SK-N-SH (cell line): ENCODE results near the gene APOLD1. TPM values are rescaled to one million over a fixed set of nuclear protein-coding genes. Genes with fewer than 3 reads are reported as not detected.
"Not testable (repeated sequence)": the region's sequence is repeated elsewhere in the genome, so short reads cannot be mapped to it uniquely, and the experiment has no call there.

ENCODE experiments used
- CTCF ChIA-PET: fragments of 300-600, 350-600 bp; formaldehyde crosslinking; extraction: SDS; loops from one replicate; lab custom pipeline; 2021; lab: Yijun Ruan, JAX
- POLR2A ChIA-PET: fragments of 350-600 bp; sonication (Branson Sonifier 250); formaldehyde crosslinking; extraction: SDS; loops from one replicate; lab custom pipeline; 2020; ENCODE audit warnings: antibody characterized with exemption, inconsistent platforms; lab: Yijun Ruan, JAX
- DNase-seq: peaks from one replicate; pipeline ENCODE4 v3.0.0; 2012
- H2AFZ ChIP-seq: fragments of 200-600 bp; sonication (generic); 2 replicates; pipeline ENCODE4 v1.8.1; 2016; ENCODE audit warnings: antibody characterized with exemption, mild to moderate bottlenecking, low read depth
- H3F3A ChIP-seq: fragments of 200-600 bp; sonication (generic); replicated peaks from 2 replicates; pipeline ENCODE3; 2016; ENCODE audit warnings: antibody characterized with exemption, mild to moderate bottlenecking; ENCODE audit not compliant: insufficient read depth
- H3K27ac ChIP-seq, 2 experiments: fragments of 200-500 bp in 1 of 2; fragments of 200-600 bp in 1 of 2; sonication (Bioruptor generic) in 1 of 2; sonication (generic), shearing (Covaris generic) in 1 of 2; 2 replicates each; pipeline versions ENCODE4 v1.5.1 to v1.6.1; 2014 to 2016; ENCODE audit warnings: low read depth in 2 of 2, inconsistent platforms in 1 of 2, low read length in 1 of 2, mild to moderate bottlenecking in 1 of 2, mixed read lengths in 1 of 2
- H3K27me3 ChIP-seq: fragments of 200-600 bp; sonication (generic), shearing (Covaris generic); 2 replicates; pipeline ENCODE4 v1.6.1; 2016; ENCODE audit warnings: mixed run types; ENCODE audit not compliant: insufficient read depth
- H3K36me3 ChIP-seq, 2 experiments: fragments of 200-500 bp in 1 of 2; fragments of 200-600 bp in 1 of 2; sonication (Bioruptor generic) in 1 of 2; sonication (generic) in 1 of 2; replicated peaks in 1 of 2; 2 replicates each; pipeline versions ENCODE3 to v1.5.1; 2014 to 2016; ENCODE audit warnings: low read length in 1 of 2, mild to moderate bottlenecking in 1 of 2; ENCODE audit not compliant: insufficient read depth in 2 of 2, control insufficient read depth in 1 of 2
- H3K4me1 ChIP-seq, 2 experiments: fragments of 200-500 bp in 1 of 2; fragments of 200-600 bp in 1 of 2; sonication (Bioruptor generic) in 1 of 2; sonication (generic), shearing (Covaris generic) in 1 of 2; 2 replicates each; pipeline versions ENCODE4 v1.5.1 to v1.6.1; 2014 to 2016; ENCODE audit warnings: low read depth in 1 of 2, low read length in 1 of 2, mixed run types in 1 of 2; ENCODE audit not compliant: insufficient read depth in 2 of 2, control insufficient read depth in 1 of 2
- H3K4me2 ChIP-seq: fragments of 200-600 bp; sonication (generic), shearing (Covaris generic); 2 replicates; pipeline ENCODE4 v1.6.1; 2017; ENCODE audit warnings: mixed run types
- H3K4me3 ChIP-seq, 2 experiments: fragments of 200-500 bp in 1 of 2; fragments of 200-600 bp in 1 of 2; sonication (Bioruptor generic) in 1 of 2; sonication (generic), shearing (Covaris generic) in 1 of 2; 2 replicates each; pipeline versions ENCODE4 v1.5.1 to v1.8.1; 2014 to 2016; ENCODE audit warnings: low read depth in 2 of 2, inconsistent platforms in 1 of 2, low read length in 1 of 2, mild to moderate bottlenecking in 1 of 2, mixed read lengths in 1 of 2, moderate library complexity in 1 of 2
- H3K79me2 ChIP-seq: fragments of 200-600 bp; sonication (generic); 2 replicates; pipeline ENCODE4 v1.8.1; 2017; ENCODE audit warnings: mild to moderate bottlenecking; ENCODE audit not compliant: insufficient read depth
- H3K9ac ChIP-seq: fragments of 200-600 bp; sonication (generic); 2 replicates; pipeline ENCODE4 v1.6.1; 2017; ENCODE audit warnings: mixed run types
- H3K9me2 ChIP-seq: fragments of 200-600 bp; sonication (generic); 2 replicates; pipeline ENCODE4 v1.6.1; 2017; ENCODE audit warnings: mixed run types
- H3K9me3 ChIP-seq: fragments of 200-600 bp; sonication (generic); 2 replicates; pipeline ENCODE4 v1.6.1; 2017; ENCODE audit warnings: mixed run types, mild to moderate bottlenecking, moderate library complexity
- H4K20me1 ChIP-seq: fragments of 200-600 bp; sonication (generic); 2 replicates; pipeline ENCODE4 v1.6.1; 2017; ENCODE audit warnings: mild to moderate bottlenecking, mixed run types; ENCODE audit not compliant: insufficient read depth
- JUND ChIP-seq: IDR thresholded peaks from 2 replicates; pipeline ENCODE4 v1.4.0; 2012
- NFIC ChIP-seq: IDR thresholded peaks from 2 replicates; pipeline ENCODE4 v1.4.0; 2012; ENCODE audit warnings: borderline replicate concordance
- RXRA ChIP-seq: IDR thresholded peaks from 2 replicates; pipeline ENCODE4 v1.4.0; 2012; ENCODE audit warnings: low read depth, mild to moderate bottlenecking, borderline replicate concordance
- SIN3A ChIP-seq: IDR thresholded peaks from 2 replicates; pipeline ENCODE4 v1.6.1; 2012; ENCODE audit warnings: low read depth, mild to moderate bottlenecking, low read length, moderate library complexity, borderline replicate concordance
- TCF12 ChIP-seq: IDR thresholded peaks from 2 replicates; pipeline ENCODE4 v1.4.0; 2012
- TEAD4 ChIP-seq: IDR thresholded peaks from 2 replicates; pipeline ENCODE4 v1.4.0; 2012; ENCODE audit warnings: mild to moderate bottlenecking, borderline replicate concordance; ENCODE audit not compliant: insufficient read depth
- YY1 ChIP-seq: IDR thresholded peaks from 2 replicates; pipeline ENCODE4 v1.4.0; 2012; ENCODE audit warnings: low read depth, mild to moderate bottlenecking
- ZBTB33 ChIP-seq: IDR thresholded peaks from 2 replicates; pipeline ENCODE4 v1.4.0; 2012; ENCODE audit warnings: low read depth, borderline replicate concordance
- WGBS: methylation state at CpG from one replicate; pipeline ENCODE4 v1.1.6; 2017; ENCODE audit warnings: low lambda C conversion rate; 5-methylcytosine and 5-hydroxymethylcytosine counted together
- polyA plus RNA-seq, 3 experiments: library from polyadenylated mRNA; depleted of rRNA; stranded (reverse); fragments of >200 nt; gene quantifications; 2 replicates each; pipeline ENCODE4 v1.2.3, GENCODE V29; 2012
- TF ChIP-seq, protein P1 (sequence below): fragments of 200-600 bp; sonication (generic); IDR thresholded peaks from 2 replicates; pipeline ENCODE4 v1.6.1; 2017; ENCODE audit warnings: antibody characterized with exemption, mild to moderate bottlenecking, moderate library complexity
- TF ChIP-seq, protein P2 (sequence below): IDR thresholded peaks from 2 replicates; pipeline ENCODE4 v1.4.0; 2012; ENCODE audit warnings: low read depth
- TF ChIP-seq, protein P3 (sequence below): IDR thresholded peaks from 2 replicates; pipeline ENCODE4; 2012

APOLD1 gene
- polyA plus RNA-seq, 1 of the 3 experiments (the other 2 are of a cell fraction), result 1.7 TPM

DNA sequence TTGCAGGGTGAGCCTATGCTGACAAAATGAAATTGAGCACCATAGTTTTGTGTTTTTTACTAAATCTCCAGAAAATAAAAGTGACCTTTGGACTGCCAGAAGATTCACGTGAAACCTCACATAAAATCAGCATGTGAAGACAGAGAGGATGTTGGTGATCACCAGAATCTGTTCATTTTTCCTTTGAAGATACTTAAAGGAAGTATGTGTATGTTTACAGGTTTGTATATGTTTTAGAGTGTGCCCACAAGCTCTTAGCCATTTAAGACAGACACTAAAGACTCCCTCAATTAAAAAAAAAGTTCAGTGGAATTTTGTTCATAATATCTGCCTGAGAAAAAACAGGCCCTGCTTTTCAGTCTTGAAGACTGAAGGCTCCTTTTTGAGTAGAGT, 53.5 kb downstream of the APOLD1 start:
- Histone ChIP-seq H3K27ac (peak overlapping the region in 1 of 2 experiments; percentile 76; a peak in 2 of 4 replicates), H3K36me3 (peaks cover 0 to 2% of the 10 kb centered on the region in 2 experiments), H4K20me1 (no peaks in the 10 kb centered on the region), H3F3A (peaks cover 41% of the 10 kb centered on the region), H3K9ac (no peak overlapping the region; the same call in 1 of the 2 replicates), H3K4me1 (peaks cover 0 to 39% of the 10 kb centered on the region in 2 experiments; a peak in 3 of 4 replicates), H3K4me2 (peak overlapping the region; percentile 20), H3K79me2 (no peaks in the 10 kb centered on the region), H3K9me2 (no peaks in the 10 kb centered on the region)
- DNase-seq, result no peak
- ChIA-PET POLR2A (no interaction called here), CTCF (interaction anchor here (1.4 kb wide), 1 partner anchor 16 kb away, joined by 3 read pairs; no protein-coding TSS in a partner anchor)
- no peak for TF ChIP-seq TEAD4
- TF ChIP-seq, protein P1, sequence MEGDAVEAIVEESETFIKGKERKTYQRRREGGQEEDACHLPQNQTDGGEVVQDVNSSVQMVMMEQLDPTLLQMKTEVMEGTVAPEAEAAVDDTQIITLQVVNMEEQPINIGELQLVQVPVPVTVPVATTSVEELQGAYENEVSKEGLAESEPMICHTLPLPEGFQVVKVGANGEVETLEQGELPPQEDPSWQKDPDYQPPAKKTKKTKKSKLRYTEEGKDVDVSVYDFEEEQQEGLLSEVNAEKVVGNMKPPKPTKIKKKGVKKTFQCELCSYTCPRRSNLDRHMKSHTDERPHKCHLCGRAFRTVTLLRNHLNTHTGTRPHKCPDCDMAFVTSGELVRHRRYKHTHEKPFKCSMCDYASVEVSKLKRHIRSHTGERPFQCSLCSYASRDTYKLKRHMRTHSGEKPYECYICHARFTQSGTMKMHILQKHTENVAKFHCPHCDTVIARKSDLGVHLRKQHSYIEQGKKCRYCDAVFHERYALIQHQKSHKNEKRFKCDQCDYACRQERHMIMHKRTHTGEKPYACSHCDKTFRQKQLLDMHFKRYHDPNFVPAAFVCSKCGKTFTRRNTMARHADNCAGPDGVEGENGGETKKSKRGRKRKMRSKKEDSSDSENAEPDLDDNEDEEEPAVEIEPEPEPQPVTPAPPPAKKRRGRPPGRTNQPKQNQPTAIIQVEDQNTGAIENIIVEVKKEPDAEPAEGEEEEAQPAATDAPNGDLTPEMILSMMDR, result no peak
- no peak for TF ChIP-seq SIN3A
- TF ChIP-seq, all 33 proteins: peak for 0
- H3K9me3 ChIP-seq, result no peaks in the 10 kb centered on the region
- WGBS, result 91% methylated on average over 1 of the region's 1 CpG
- H2AFZ ChIP-seq, result no peak overlapping the region
- H3K27me3 ChIP-seq, result no peaks in the 10 kb centered on the region
- no peak overlapping the region for H3K4me3 ChIP-seq

- CTCF ChIA-PET, H3K4me2 ChIP-seq, H3K79me2 ChIP-seq, H3K36me3 ChIP-seq, H2AFZ ChIP-seq, H4K20me1 ChIP-seq, H3K27me3 ChIP-seq, DNase-seq, POLR2A ChIA-PET, H3K4me3 ChIP-seq, H3K9me3 ChIP-seq, H3K9me2 ChIP-seq: not testable (repeated sequence)
- Histone ChIP-seq H3F3A (peaks cover 40% of the 10 kb centered on the region), H3K4me1 (peaks cover 0 to 39% of the 10 kb centered on the region in 2 experiments; a peak in 3 of 4 replicates), H3K9ac (0 out of 2 replicates have a peak overlapping the region, but pooled peaks have one; percentile 8), H3K27ac (peak overlapping the region; percentile 4 to 76; a peak in 3 of 4 replicates)
- WGBS, result 84% methylated on average over 10 of the region's 10 CpGs
Measured at GRCh38 chr12:12839439-12839838, 54.0 kb downstream of the APOLD1 start.

GRCh38 chr12:12839873-12840579, 54.6 kb downstream of the APOLD1 start:
- H3K4me3 ChIP-seq, result no peak overlapping the region
- H3K27me3 ChIP-seq, result no peaks in the 10 kb centered on the region
- no peaks in the 10 kb centered on the region for H3K79me2 ChIP-seq
- H2AFZ ChIP-seq, result no peak overlapping the region
- no peaks in the 10 kb centered on the region for H4K20me1 ChIP-seq
- peaks cover 37% of the 10 kb centered on the region for H3F3A ChIP-seq
- DNase-seq, result no peak
- peaks cover 0 to 35% of the 10 kb centered on the region in 2 experiments; a peak in 3 of 4 replicates for H3K4me1 ChIP-seq
- WGBS, result 21% methylated on average over 5 of the region's 5 CpGs
- CTCF ChIA-PET, result interaction anchor here (1.2 kb wide), 1 partner anchor 24 kb away, joined by 3 read pairs; no protein-coding TSS in a partner anchor
- H3K4me2 ChIP-seq, result no peak overlapping the region; the same call in 1 of the 2 replicates
- POLR2A ChIA-PET, result no interaction called here
- no peaks in the 10 kb centered on the region for H3K9me2 ChIP-seq
- peak overlapping the region; percentile 4 to 76; a peak in 3 of 4 replicates for H3K27ac ChIP-seq
- 0 out of 2 replicates have a peak overlapping the region, but pooled peaks have one; percentile 8 for H3K9ac ChIP-seq
- H3K36me3 ChIP-seq, result no peaks in the 10 kb centered on the region
- no peaks in the 10 kb centered on the region for H3K9me3 ChIP-seq
- TF ChIP-seq RXRA (peak; percentile 69; the same call in 1 of the 2 replicates), JUND (peak; percentile 92), ZBTB33 (no peak), YY1 (peak; percentile 29; the same call in 1 of the 2 replicates), TCF12 (peak; percentile 90), SIN3A (peak; percentile 38; the same call in 1 of the 2 replicates), NFIC (peak; percentile 95)
- TF ChIP-seq, protein P1, result no peak
- TF ChIP-seq, protein P2, sequence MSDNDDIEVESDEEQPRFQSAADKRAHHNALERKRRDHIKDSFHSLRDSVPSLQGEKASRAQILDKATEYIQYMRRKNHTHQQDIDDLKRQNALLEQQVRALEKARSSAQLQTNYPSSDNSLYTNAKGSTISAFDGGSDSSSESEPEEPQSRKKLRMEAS, result peak; percentile 58; the same call in 1 of the 2 replicates
- TF ChIP-seq, protein P3, sequence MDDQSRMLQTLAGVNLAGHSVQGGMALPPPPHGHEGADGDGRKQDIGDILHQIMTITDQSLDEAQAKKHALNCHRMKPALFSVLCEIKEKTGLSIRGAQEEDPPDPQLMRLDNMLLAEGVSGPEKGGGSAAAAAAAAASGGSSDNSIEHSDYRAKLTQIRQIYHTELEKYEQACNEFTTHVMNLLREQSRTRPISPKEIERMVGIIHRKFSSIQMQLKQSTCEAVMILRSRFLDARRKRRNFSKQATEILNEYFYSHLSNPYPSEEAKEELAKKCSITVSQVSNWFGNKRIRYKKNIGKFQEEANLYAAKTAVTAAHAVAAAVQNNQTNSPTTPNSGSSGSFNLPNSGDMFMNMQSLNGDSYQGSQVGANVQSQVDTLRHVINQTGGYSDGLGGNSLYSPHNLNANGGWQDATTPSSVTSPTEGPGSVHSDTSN, result peak; percentile 94
